ENCODE results near the gene COL18A1. TPM values are rescaled to one million over a fixed set of nuclear protein-coding genes. Genes with fewer than 3 reads are reported as not detected.
"Not testable (repeated sequence)": the region's sequence is repeated elsewhere in the genome, so short reads cannot be mapped to it uniquely, and the experiment has no call there.

Gene COL18A1
- total RNA-seq, 1 experiment from 2014 or later: 3.4 TPM

DNA sequence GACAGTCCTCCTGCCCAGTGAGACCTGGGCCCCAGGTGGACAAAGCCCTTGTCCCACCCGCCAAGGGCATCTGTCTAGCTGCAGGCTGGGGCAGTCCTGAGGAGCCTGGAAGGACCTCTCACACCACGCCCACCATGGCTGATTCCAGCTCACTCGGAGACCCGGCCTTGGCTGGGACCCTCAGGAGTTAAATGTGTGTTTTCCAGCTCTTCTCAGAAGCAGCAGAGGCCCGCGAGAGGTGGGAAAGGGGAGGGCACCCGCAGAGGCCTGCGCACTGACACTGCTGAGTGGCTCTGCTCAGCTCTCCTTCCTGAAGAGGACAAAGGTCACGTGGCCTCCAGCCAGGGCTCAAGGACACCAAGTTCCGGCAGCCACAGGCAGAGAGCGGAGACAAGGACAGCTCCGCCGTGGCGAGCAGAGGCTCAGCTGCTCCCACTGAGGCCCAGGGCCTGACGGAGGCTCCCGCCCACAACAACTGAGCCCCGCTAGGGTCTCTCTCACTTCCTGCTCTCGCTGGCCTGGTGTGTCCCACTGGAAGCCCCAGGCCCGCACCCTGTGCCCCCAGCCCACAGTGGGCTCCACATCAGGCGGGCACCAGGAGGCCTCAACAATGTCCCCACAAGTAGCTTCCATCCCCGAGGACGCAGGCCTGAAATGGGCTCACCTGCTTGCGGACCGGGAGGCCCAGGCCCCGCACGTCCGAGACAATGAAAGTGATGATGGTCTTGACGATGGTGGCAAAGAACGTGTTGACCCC is 120.4 kb downstream of the COL18A1 start:
- Mint-ChIP-seq H3K27me3 (ENCODE audit: insufficient read depth, unreplicated experiment) (no peaks in the 10 kb centered on the region), H3K4me1 (ENCODE audit: insufficient read depth, unreplicated experiment) (no peaks in the 10 kb centered on the region), H3K27ac (ENCODE audit: low read depth, unreplicated experiment) (no peak overlapping the region), H3K9me3 (ENCODE audit: unreplicated experiment) (peaks cover 1% of the 10 kb centered on the region), H3K4me3 (ENCODE audit: unreplicated experiment) (no peak overlapping the region), H3K36me3 (ENCODE audit: insufficient read depth, unreplicated experiment) (peaks cover 36% of the 10 kb centered on the region)
- POLR2A ChIA-PET: no interaction called here
- DNase-seq (ENCODE audit: unreplicated experiment): no peak
- CTCF ChIA-PET: interaction anchor here (0.7 kb wide), 1 partner anchor 9 kb away, joined by 3 read pairs; no protein-coding TSS in a partner anchor
- intact Hi-C loops (cut with micrococcal nuclease): no loop called here
- TF ChIP-seq, protein P1, sequence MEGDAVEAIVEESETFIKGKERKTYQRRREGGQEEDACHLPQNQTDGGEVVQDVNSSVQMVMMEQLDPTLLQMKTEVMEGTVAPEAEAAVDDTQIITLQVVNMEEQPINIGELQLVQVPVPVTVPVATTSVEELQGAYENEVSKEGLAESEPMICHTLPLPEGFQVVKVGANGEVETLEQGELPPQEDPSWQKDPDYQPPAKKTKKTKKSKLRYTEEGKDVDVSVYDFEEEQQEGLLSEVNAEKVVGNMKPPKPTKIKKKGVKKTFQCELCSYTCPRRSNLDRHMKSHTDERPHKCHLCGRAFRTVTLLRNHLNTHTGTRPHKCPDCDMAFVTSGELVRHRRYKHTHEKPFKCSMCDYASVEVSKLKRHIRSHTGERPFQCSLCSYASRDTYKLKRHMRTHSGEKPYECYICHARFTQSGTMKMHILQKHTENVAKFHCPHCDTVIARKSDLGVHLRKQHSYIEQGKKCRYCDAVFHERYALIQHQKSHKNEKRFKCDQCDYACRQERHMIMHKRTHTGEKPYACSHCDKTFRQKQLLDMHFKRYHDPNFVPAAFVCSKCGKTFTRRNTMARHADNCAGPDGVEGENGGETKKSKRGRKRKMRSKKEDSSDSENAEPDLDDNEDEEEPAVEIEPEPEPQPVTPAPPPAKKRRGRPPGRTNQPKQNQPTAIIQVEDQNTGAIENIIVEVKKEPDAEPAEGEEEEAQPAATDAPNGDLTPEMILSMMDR (IDR thresholded peaks at IDR 0.05; ENCODE audit: unreplicated experiment): no peak
- BruUV-seq (replicated peaks): no TSS peak

DNA sequence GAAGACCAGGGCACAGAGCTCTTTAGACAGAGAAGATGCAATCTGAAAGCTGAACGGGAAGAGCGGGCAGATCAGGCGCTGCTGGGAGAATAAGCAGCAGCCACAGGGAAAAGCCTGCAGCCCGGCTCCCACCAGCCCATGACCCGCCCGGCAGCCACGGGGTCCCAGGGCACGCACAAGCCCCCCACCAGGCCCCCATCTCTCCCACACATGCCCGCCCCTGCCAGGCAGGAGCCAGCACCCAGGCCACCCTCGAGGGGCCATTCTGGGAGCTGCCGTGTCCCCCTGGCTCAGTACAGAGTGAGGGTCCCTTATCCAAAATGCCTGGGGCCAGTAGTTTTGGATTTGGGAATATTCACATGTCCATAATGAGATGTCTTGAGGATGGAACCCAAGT is 120.9 kb downstream of the COL18A1 start:
- Mint-ChIP-seq H3K36me3 (ENCODE audit: insufficient read depth, unreplicated experiment) (peaks cover 36% of the 10 kb centered on the region), H3K4me3 (ENCODE audit: unreplicated experiment) (no peak overlapping the region), H3K27me3 (ENCODE audit: insufficient read depth, unreplicated experiment) (no peaks in the 10 kb centered on the region), H3K9me3 (ENCODE audit: unreplicated experiment) (no peaks in the 10 kb centered on the region), H3K4me1 (ENCODE audit: insufficient read depth, unreplicated experiment) (no peaks in the 10 kb centered on the region), H3K27ac (ENCODE audit: low read depth, unreplicated experiment) (no peak overlapping the region)
- POLR2A ChIA-PET: no interaction called here
- TF ChIP-seq, protein P1 (IDR thresholded peaks at IDR 0.05; ENCODE audit: unreplicated experiment): no peak
- BruUV-seq (replicated peaks): no TSS peak
- CTCF ChIA-PET: no interaction called here
- intact Hi-C loops (cut with micrococcal nuclease): no loop called here
- DNase-seq (ENCODE audit: unreplicated experiment): no peak

GRCh38 chr21:45527151-45527999 is 122.4 kb downstream of the COL18A1 start:
- BruUV-seq (replicated peaks); intact Hi-C loops (cut with micrococcal nuclease); H3K9me3 Mint-ChIP-seq (ENCODE audit: unreplicated experiment); H3K27me3 Mint-ChIP-seq (ENCODE audit: insufficient read depth, unreplicated experiment); H3K4me3 Mint-ChIP-seq (ENCODE audit: unreplicated experiment); DNase-seq (ENCODE audit: unreplicated experiment); H3K4me1 Mint-ChIP-seq (ENCODE audit: insufficient read depth, unreplicated experiment): not testable (repeated sequence)
- H3K36me3 Mint-ChIP-seq (ENCODE audit: insufficient read depth, unreplicated experiment): peaks cover 29% of the 10 kb centered on the region
- H3K27ac Mint-ChIP-seq (ENCODE audit: low read depth, unreplicated experiment): peak overlapping the region; percentile 39
- CTCF ChIA-PET: interaction anchor here (0.6 kb wide), 1 partner anchor 87 kb away, joined by 3 read pairs; no protein-coding TSS in a partner anchor
- POLR2A ChIA-PET: interaction anchor here (0.6 kb wide), 1 partner anchor 776 kb away, joined by 3 read pairs; no protein-coding TSS in a partner anchor

GRCh38 chr21:45528028-45528705 is 123.2 kb downstream of the COL18A1 start:
- TF ChIP-seq, protein P1 (IDR thresholded peaks at IDR 0.05; ENCODE audit: unreplicated experiment): no peak
- no peaks in the 10 kb centered on the region for H3K9me3 Mint-ChIP-seq (ENCODE audit: unreplicated experiment)
- H3K27me3 Mint-ChIP-seq (ENCODE audit: insufficient read depth, unreplicated experiment): no peaks in the 10 kb centered on the region
- no TSS peak for BruUV-seq (replicated peaks)
- intact Hi-C loops (cut with micrococcal nuclease): no loop called here
- CTCF ChIA-PET: interaction anchor here (0.6 kb wide), 1 partner anchor 88 kb away, joined by 3 read pairs; no protein-coding TSS in a partner anchor
- POLR2A ChIA-PET: interaction anchor here (0.6 kb wide), 1 partner anchor 238 kb away, joined by 3 read pairs; no protein-coding TSS in a partner anchor
- H3K4me1 Mint-ChIP-seq (ENCODE audit: insufficient read depth, unreplicated experiment): no peaks in the 10 kb centered on the region
- peaks cover 26% of the 10 kb centered on the region for H3K36me3 Mint-ChIP-seq (ENCODE audit: insufficient read depth, unreplicated experiment)
- peak overlapping the region; percentile 39 for H3K27ac Mint-ChIP-seq (ENCODE audit: low read depth, unreplicated experiment)
- H3K4me3 Mint-ChIP-seq (ENCODE audit: unreplicated experiment): no peak overlapping the region
- no peak for DNase-seq (ENCODE audit: unreplicated experiment)

Data from MCF 10A (cell line).